ENCODE results near the gene ROCK2. TPM values are rescaled to one million over a fixed set of nuclear protein-coding genes. Genes with fewer than 3 reads are reported as not detected.
A peak's percentile ranks its signal among the peaks of the same experiment; 100 is the strongest.

Gene ROCK2
- total RNA-seq, 1 donor from 2014 or later: 45.1 TPM

DNA sequence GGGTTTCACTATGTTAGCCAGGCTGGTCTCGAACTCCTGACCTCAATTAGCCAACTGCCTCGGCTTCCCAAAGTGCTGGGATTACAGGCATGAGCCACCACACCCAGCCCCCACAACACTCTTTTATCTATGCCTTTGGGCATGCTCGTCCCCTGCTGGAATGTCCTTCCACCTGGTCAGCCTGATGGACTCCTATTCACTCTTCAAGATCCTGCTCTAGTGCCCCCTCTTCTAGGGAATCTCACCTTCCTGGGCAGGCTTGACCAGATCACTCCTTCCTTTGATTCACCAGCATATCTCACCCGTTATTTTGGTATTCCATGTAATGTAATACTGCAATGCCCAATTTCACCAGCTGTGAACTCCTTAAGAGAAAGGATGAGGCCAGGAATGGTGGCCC is 203.1 kb downstream of the ROCK2 start:
- Histone ChIP-seq H3K9me3 (ENCODE audit: insufficient read depth, low read depth, low read length) (peaks cover 2% of the 10 kb centered on the region), H3K4me3 (ENCODE audit: insufficient read depth, low read depth, low read length) (no peak overlapping the region), H3K9ac (ENCODE audit: low read length) (no peak overlapping the region), H3K27me3 (ENCODE audit: insufficient read depth, low read length) (peaks cover 6% of the 10 kb centered on the region), H3K27ac (ENCODE audit: low read depth, low read length) (no peak overlapping the region), H2AFZ (ENCODE audit: low read depth, low read length) (no peak overlapping the region), H3K4me2 (ENCODE audit: low read length) (no peak overlapping the region), H3K79me2 (ENCODE audit: insufficient read depth, low read length) (no peaks in the 10 kb centered on the region), H4K20me1 (ENCODE audit: insufficient read depth, low read length) (no peaks in the 10 kb centered on the region), H3K36me3 (ENCODE audit: insufficient read depth, low read length) (no peaks in the 10 kb centered on the region), H3K4me1 (ENCODE audit: insufficient read depth, low read length) (no peaks in the 10 kb centered on the region)
- FAIRE-seq (no peak), DNase-seq (ENCODE audit: low read depth) (no peak)
- Mint-ChIP-seq H3K27ac (ENCODE audit: unreplicated experiment) (no peak overlapping the region), H3K4me3 (ENCODE audit: unreplicated experiment) (no peak overlapping the region), H3K9me3 (ENCODE audit: unreplicated experiment) (no peaks in the 10 kb centered on the region), H3K27me3 (ENCODE audit: low read depth, unreplicated experiment) (peaks cover 30% of the 10 kb centered on the region), H3K36me3 (ENCODE audit: low read depth, unreplicated experiment) (no peaks in the 10 kb centered on the region), H3K4me1 (ENCODE audit: low read depth, unreplicated experiment) (no peaks in the 10 kb centered on the region)
- TF ChIP-seq, protein P1, sequence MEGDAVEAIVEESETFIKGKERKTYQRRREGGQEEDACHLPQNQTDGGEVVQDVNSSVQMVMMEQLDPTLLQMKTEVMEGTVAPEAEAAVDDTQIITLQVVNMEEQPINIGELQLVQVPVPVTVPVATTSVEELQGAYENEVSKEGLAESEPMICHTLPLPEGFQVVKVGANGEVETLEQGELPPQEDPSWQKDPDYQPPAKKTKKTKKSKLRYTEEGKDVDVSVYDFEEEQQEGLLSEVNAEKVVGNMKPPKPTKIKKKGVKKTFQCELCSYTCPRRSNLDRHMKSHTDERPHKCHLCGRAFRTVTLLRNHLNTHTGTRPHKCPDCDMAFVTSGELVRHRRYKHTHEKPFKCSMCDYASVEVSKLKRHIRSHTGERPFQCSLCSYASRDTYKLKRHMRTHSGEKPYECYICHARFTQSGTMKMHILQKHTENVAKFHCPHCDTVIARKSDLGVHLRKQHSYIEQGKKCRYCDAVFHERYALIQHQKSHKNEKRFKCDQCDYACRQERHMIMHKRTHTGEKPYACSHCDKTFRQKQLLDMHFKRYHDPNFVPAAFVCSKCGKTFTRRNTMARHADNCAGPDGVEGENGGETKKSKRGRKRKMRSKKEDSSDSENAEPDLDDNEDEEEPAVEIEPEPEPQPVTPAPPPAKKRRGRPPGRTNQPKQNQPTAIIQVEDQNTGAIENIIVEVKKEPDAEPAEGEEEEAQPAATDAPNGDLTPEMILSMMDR (IDR thresholded peaks at IDR 0.05; ENCODE audit: insufficient read depth, low read depth, low read length): no peak
- no peak for TF ChIP-seq EZH2 (IDR thresholded peaks at IDR 0.05; ENCODE audit: insufficient read depth, low read length)

DNA sequence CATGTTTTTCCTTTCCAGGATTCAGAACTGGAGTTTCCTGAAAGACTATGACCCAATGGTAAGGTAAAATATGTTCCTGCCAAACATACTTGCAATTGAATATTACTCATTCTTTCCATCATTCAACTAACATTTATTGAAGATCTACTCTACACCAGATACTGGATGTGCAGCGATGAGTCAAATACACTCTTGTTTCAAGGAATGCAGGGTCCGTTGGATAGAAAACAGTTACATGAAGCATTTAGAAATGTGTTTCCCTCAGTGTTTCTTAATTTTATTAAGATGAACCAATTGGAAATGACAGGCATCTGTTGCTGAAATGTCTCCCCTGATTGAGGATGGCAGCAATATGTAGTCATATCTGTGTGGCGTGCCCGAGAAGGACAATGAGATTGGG is 203.9 kb downstream of the ROCK2 start:
- Histone ChIP-seq H3K4me2 (ENCODE audit: low read length) (no peak overlapping the region), H3K36me3 (ENCODE audit: insufficient read depth, low read length) (no peaks in the 10 kb centered on the region), H3K27ac (ENCODE audit: low read depth, low read length) (no peak overlapping the region), H3K4me3 (ENCODE audit: insufficient read depth, low read depth, low read length) (no peak overlapping the region), H3K4me1 (ENCODE audit: insufficient read depth, low read length) (no peaks in the 10 kb centered on the region), H3K79me2 (ENCODE audit: insufficient read depth, low read length) (no peaks in the 10 kb centered on the region), H3K9me3 (ENCODE audit: insufficient read depth, low read depth, low read length) (peaks cover 1% of the 10 kb centered on the region), H2AFZ (ENCODE audit: low read depth, low read length) (no peak overlapping the region), H4K20me1 (ENCODE audit: insufficient read depth, low read length) (no peaks in the 10 kb centered on the region), H3K9ac (ENCODE audit: low read length) (no peak overlapping the region), H3K27me3 (ENCODE audit: insufficient read depth, low read length) (peaks cover 5% of the 10 kb centered on the region)
- H3K27me3 Mint-ChIP-seq (ENCODE audit: low read depth, unreplicated experiment): peaks cover 30% of the 10 kb centered on the region
- H3K4me1 Mint-ChIP-seq (ENCODE audit: low read depth, unreplicated experiment): no peaks in the 10 kb centered on the region
- FAIRE-seq: no peak
- DNase-seq (ENCODE audit: low read depth): peak; percentile 62
- H3K36me3 Mint-ChIP-seq (ENCODE audit: low read depth, unreplicated experiment): no peaks in the 10 kb centered on the region
- no peak overlapping the region for H3K4me3 Mint-ChIP-seq (ENCODE audit: unreplicated experiment)
- no peak overlapping the region for H3K27ac Mint-ChIP-seq (ENCODE audit: unreplicated experiment)
- H3K9me3 Mint-ChIP-seq (ENCODE audit: unreplicated experiment): no peaks in the 10 kb centered on the region
- TF ChIP-seq, protein P1 (IDR thresholded peaks at IDR 0.05; ENCODE audit: insufficient read depth, low read depth, low read length): no peak
- no peak for TF ChIP-seq EZH2 (IDR thresholded peaks at IDR 0.05; ENCODE audit: insufficient read depth, low read length)

DNA sequence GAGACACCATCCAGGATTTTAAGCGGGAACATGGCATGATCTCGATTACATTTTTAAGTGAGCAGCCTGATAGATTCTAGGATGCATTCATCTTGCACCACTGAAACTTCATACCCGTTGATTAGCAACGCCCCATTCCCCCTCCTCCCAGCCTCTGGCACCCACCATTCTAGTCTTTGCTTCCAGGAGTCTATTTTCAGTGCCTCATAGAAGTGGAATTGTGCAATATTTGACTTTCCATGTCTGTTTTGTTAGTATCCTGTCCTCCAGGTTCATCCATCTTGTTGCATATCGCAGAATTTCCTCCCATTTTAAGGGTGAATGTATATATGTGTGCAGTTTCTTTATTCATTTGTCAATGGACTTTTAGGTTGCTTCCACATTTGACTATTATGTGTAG is 210.1 kb downstream of the ROCK2 start:
- H3K4me1 Mint-ChIP-seq (ENCODE audit: low read depth, unreplicated experiment): peaks cover 3% of the 10 kb centered on the region
- no peak overlapping the region for H3K4me2 ChIP-seq (ENCODE audit: low read length)

More for the DNA sequence above, 210.1 kb downstream of the ROCK2 start:
- Histone ChIP-seq H3K9ac (ENCODE audit: low read length) (no peak overlapping the region), H3K27ac (ENCODE audit: low read depth, low read length) (no peak overlapping the region), H3K27me3 (ENCODE audit: insufficient read depth, low read length) (peaks cover 3% of the 10 kb centered on the region), H4K20me1 (ENCODE audit: insufficient read depth, low read length) (no peaks in the 10 kb centered on the region), H2AFZ (ENCODE audit: low read depth, low read length) (no peak overlapping the region), H3K79me2 (ENCODE audit: insufficient read depth, low read length) (no peaks in the 10 kb centered on the region), H3K4me1 (ENCODE audit: insufficient read depth, low read length) (peaks cover 9% of the 10 kb centered on the region), H3K36me3 (ENCODE audit: insufficient read depth, low read length) (no peaks in the 10 kb centered on the region), H3K9me3 (ENCODE audit: insufficient read depth, low read depth, low read length) (no peaks in the 10 kb centered on the region), H3K4me3 (ENCODE audit: insufficient read depth, low read depth, low read length) (no peak overlapping the region)
- FAIRE-seq: no peak
- no peak for DNase-seq (ENCODE audit: low read depth)
- H3K9me3 Mint-ChIP-seq (ENCODE audit: unreplicated experiment): peaks cover 2% of the 10 kb centered on the region
- no peaks in the 10 kb centered on the region for H3K36me3 Mint-ChIP-seq (ENCODE audit: low read depth, unreplicated experiment)
- H3K27ac Mint-ChIP-seq (ENCODE audit: unreplicated experiment): no peak overlapping the region
- TF ChIP-seq, protein P1 (IDR thresholded peaks at IDR 0.05; ENCODE audit: insufficient read depth, low read depth, low read length): no peak
- no peak for TF ChIP-seq EZH2 (IDR thresholded peaks at IDR 0.05; ENCODE audit: insufficient read depth, low read length)
- peaks cover 21% of the 10 kb centered on the region for H3K27me3 Mint-ChIP-seq (ENCODE audit: low read depth, unreplicated experiment)
- peak overlapping the region; percentile 25 for H3K4me3 Mint-ChIP-seq (ENCODE audit: unreplicated experiment)
